ENCODE measurements around the gene TTC23.

Gene TTC23

GRCh38 chr15:99187936-99188335 lies 61.4 kb downstream of the TTC23 start:
- DNase-seq: no peak

- no peak for DNase-seq
Measured at GRCh38 chr15:99185414-99186130, 63.8 kb downstream of the TTC23 start.

- no peak for DNase-seq
Measured at GRCh38 chr15:99182791-99183190, 66.6 kb downstream of the TTC23 start.

- no peak for DNase-seq
Measured at GRCh38 chr15:99181545-99181971, 67.8 kb downstream of the TTC23 start.

GRCh38 chr15:99180964-99181306 lies 68.4 kb downstream of the TTC23 start:
- no peak for DNase-seq

GRCh38 chr15:99180086-99180963 lies 69.1 kb downstream of the TTC23 start:
- DNase-seq: no peak

- DNase-seq: no peak
Measured at GRCh38 chr15:99177679-99178078, 71.7 kb downstream of the TTC23 start.

GRCh38 chr15:99176757-99177156 lies 72.6 kb downstream of the TTC23 start:
- DNase-seq: no peak

- no peak for DNase-seq
Measured at GRCh38 chr15:99174567-99175395, 74.6 kb downstream of the TTC23 start.

- no peak for DNase-seq
Measured at GRCh38 chr15:99172989-99173388, 76.4 kb downstream of the TTC23 start.

- no peak for DNase-seq
Measured at GRCh38 chr15:99172171-99172570, 77.2 kb downstream of the TTC23 start.

- no peak for DNase-seq
Measured at GRCh38 chr15:99170476-99171065, 78.8 kb downstream of the TTC23 start.

- peak; percentile 54 for DNase-seq
Measured at GRCh38 chr15:99169769-99170311, 79.5 kb downstream of the TTC23 start.

GRCh38 chr15:99168601-99169580 lies 80.5 kb downstream of the TTC23 start:
- no peak for DNase-seq

- DNase-seq: no peak
Measured at GRCh38 chr15:99167640-99168039, 81.7 kb downstream of the TTC23 start.

GRCh38 chr15:99167201-99167600 lies 82.2 kb downstream of the TTC23 start:
- DNase-seq: no peak

GRCh38 chr15:99165956-99166689 lies 83.3 kb downstream of the TTC23 start:
- no peak for DNase-seq

- DNase-seq: no peak
Measured at GRCh38 chr15:99165020-99165790, 84.2 kb downstream of the TTC23 start.

- no peak for DNase-seq
Measured at GRCh38 chr15:99164119-99164518, 85.3 kb downstream of the TTC23 start.
